HG02943 (cell line): ENCODE measurements around the gene SMIM17.
"Not testable (repeated sequence)": the region's sequence is repeated elsewhere in the genome, so short reads cannot be mapped to it uniquely, and the experiment has no call there.

Source experiments
- ATAC-seq: cut with Tn5 transposase; IDR thresholded peaks from one replicate; pipeline ENCODE4 v1.9.1; 2021; ENCODE audit warnings: mild to moderate bottlenecking, low read depth, moderate library complexity; ENCODE audit not compliant: unreplicated experiment

SMIM17 gene

DNA sequence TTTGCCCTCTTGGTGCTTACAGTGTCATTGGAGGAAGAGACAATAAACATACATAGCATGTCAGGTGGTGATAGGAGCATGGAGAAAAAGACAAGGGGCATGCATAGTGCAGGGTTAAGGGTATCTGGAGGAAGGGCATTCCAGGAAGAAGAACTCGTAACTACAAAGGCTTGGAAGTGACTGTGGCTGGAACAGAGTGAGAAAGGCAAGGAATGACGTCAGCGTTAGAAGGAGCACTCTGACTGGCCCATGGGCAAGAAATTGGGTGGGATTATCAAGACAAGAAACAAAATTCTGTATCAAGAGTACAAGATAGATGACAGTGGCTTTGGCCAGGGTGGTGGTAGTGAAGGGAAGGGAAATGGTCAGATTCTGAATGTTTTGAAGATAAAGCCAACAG, 11.2 kb downstream of the SMIM17 start:
- no peak for ATAC-seq

DNA sequence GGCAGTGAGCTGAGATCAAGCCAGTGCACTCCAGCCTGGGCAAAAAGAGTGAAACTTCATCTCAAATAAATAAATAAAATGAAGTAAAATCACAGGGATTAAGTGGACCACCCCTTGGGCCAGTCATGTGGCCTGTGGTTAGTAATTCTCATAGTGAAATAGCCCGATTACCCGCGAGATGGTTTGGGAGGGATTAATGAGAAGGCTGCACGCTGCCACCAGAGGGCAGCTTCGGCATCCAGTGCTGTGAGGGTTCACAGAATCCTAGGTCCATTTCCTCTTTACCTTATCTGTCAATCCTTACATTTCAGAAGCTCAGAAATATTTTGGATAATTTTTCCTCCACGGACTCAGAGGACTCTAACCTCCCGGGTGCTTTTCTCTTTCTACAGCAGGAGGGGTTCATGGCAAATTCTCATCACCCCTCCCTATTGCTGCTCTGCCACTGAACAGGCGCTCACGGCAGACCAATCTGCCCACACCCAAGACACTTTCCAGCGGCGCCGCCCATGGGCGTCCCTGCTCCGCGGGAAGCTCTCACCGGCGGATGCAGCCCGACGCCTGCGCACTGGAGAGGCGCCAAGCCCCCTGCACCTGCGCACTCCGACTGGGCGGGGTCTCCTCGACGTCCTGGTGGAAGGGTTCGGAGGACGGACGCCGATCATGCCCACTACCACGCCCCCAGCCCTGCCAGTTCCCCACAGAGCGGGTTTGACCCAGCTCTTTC, 17.6 kb downstream of the SMIM17 start:
- ATAC-seq: no peak

- no peak for ATAC-seq
Measured at GRCh38 chr19:56661248-56661647, 18.3 kb downstream of the SMIM17 start.

DNA sequence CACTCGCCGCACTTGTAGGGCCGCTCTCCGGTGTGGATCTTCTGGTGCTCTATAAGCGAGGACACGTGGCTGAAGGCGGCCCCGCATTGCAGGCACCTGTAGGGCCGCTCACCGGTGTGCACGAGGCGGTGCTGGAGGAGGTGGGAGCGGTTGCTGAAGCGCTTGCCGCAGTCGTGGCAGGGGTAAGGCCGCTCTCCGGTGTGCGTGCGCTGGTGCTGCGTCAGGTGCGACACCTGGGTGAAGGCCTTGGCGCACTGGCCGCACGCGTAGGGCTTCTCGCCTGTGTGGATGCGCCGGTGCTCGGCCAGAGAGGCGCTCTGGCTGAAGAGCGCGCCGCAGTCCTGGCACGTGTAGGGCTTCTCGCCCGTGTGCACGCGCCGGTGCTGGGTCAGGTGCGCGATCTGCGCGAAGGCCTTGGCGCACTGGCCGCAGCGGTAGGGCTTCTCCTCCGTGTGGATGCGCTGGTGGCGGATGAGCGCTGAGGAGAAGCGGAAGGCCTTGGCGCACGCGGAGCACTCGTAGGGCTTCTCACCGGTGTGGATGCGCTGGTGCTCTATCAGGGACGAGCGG, 21.1 kb downstream of the SMIM17 start:
- no peak for ATAC-seq

GRCh38 chr19:56664511-56664910, 21.6 kb downstream of the SMIM17 start:
- no peak for ATAC-seq

DNA sequence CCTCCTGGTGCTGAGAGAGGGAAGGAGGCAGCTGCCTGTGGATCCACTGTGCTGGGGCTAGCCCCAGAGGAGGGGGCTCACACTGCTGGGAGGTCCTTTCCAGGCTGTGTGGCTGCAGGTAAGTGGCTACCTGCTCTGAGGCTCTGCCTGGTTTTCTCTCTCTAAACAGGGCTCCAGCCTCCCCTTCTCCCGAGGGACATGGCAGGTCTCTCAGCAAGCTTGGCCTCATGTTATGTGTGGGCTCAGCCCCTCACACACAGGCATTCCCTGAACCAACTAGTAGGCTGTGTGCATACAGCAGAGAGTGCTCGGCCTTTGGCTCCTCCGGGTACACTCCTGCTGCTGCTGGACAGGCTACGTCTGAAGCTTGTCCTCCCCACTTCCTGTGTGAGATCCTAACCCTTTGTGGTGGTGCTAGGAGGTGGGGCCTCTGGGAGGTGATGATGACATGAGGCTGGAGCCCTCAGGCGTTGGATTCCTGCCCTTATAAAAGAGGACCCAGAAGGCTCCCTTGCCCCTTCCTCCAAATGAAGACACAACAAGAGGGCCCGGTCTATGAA, 24.4 kb downstream of the SMIM17 start:
- ATAC-seq: no peak

DNA sequence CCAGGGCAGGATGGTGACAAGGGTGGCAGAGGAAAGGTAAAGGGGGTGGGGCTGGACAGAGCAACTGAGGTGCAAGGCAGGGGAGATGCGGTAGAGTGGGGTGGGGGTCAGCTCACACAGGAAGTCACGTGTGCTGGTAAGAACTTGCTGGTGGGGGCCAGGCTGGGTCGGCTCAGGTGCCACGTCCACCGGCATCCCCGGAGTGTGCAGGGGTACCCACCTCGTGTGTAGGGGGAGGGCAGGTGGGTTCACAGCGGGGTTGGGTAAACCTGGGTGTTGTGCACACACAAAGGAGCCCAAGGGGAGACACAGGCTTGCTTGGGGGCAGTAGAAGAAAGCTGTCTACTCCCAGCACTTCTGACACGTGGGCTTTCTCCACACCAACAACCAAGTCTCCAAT, 25.7 kb downstream of the SMIM17 start:
- no peak for ATAC-seq

DNA sequence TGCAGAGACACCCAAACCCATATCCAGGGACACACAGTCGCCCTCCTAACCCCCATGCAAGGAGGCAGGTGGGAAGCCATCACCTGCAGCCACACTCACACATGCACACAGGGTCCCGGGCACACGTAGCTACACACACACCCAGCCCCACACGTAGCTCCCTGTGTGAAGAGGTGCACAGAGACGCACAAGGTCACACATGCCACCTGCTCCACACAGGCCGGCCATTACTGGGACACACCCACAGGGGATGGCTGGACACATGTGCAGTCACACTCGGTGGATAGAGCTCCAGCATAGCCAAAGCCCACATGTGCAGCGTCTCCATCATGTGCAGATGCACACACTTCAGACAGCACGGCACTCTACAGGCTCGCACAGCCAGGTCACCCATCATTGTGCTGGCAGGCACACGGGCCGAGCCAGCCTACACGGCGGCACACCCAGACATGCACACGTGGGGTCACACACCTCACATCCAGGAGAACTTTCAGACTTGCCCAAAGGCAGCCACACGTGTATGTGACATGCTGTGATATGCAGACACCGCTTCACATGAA, 27.5 kb downstream of the SMIM17 start:
- ATAC-seq: no peak

- ATAC-seq: no peak
Measured at GRCh38 chr19:56670961-56671612, 28.1 kb downstream of the SMIM17 start.

DNA sequence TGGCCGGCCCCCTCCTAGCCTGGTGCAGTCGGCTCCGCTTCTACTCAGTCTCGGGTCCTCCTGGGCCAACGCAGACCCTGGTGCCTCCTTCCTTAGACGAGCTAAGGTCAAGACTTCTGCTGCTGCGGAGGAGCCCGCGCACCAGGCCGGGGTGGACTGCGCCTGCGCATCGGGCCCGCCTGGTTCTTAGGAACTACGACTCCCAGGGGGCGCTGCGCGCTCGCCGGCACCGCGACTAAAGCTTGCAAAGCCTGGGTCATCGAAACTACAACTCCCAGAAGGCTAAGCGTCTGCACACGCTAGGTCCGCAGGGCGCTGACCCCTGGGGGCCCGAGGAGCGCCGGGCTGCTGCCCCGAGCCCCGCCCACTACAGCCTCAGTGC, 28.6 kb downstream of the SMIM17 start, which contains the start of gene ZNF835:
Gene ZNF835, minus strand, starts transcription at position 145 of the 382 bp plus-strand sequence. CDS start 6,559 bp downstream, outside the sequence.
- ATAC-seq: no peak

GRCh38 chr19:56672610-56673009, 29.7 kb downstream of the SMIM17 start:
- ATAC-seq: not testable (repeated sequence)

GRCh38 chr19:56678205-56678604, 35.2 kb downstream of the SMIM17 start:
- no peak for ATAC-seq

DNA sequence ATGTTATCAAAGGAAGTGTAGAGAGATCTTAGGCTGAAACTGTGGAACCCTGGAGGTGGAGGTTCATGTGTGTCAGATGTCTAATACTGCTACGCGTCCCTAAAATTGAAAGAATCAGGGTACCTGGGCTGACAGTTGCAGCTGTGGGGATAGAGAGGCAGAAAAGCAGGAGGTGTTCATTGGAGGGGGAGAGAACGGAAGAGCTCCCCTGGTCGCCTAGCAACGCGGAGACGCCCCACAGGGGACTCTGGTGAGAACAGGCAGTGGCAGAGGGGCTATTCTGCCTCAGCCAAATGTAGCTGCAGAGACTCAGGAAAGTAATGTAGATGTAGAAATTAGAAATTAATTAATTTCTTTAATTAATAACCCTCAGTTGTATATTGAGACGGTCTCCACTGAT, 38.7 kb downstream of the SMIM17 start:
- no peak for ATAC-seq

DNA sequence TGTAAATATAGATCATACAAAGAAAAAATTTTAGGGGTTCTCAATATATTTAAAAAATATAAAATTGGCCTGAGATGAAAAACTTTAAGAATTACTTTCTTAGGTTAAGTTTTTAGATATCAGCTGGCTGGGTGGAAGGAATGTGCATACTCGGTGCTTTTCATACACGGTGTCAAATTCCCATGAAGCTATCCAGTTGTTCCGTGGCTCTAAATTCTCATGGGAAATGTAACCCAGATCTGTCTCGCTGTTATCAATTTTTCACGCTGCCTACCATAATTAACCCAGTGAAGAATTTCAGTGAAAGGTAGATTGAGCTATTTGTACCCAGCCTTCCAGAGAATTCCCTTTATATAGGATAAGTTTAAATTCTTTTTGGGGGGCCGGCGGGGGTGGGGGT, 40.2 kb downstream of the SMIM17 start:
- ATAC-seq: no peak

DNA sequence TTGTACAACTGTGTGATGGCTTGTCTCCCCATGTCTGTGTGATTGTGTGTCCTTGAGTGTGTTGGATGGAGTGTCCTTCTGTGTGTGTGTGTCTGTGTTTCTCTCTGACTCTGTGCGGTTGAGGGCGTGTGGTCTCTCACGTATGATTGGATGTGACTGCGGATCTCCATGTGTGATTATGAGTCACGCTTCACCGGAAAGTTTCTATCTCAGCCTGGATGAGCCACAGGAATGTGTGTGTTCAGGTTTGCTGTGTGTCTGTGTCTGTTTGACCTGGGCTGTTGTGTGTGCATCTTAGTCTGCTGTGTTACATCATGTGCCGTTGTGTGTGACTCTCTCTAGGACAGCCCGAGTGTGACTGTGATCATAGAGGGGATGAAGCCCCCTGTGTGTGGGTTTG, 44.1 kb downstream of the SMIM17 start:
- ATAC-seq: no peak

GRCh38 chr19:56689198-56689597, 46.2 kb downstream of the SMIM17 start:
- ATAC-seq: no peak

GRCh38 chr19:56690670-56691069, 47.7 kb downstream of the SMIM17 start:
- no peak for ATAC-seq

GRCh38 chr19:56692206-56692895, 49.4 kb downstream of the SMIM17 start:
- ATAC-seq: no peak

GRCh38 chr19:56699552-56699951, 56.6 kb downstream of the SMIM17 start:
- ATAC-seq: no peak

GRCh38 chr19:56701895-56702294, 58.9 kb downstream of the SMIM17 start:
- no peak for ATAC-seq

DNA sequence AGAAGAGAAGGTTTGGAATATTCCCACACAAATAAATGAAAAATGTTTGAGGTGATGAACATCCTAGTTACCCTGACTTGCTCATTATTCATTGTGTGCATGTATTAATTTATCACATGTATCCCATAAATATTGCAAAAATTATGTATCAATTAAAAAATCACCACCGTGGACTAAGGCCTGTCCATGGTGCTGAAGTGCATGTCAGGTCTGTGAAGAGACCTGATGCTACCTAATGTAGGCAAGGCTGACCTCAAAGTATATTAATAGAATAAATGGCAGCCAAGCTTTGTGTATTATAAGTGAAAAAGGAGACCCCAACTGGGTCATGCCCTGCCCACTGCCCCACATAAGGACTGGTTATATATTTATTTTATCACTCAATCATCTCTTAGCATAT, 63.0 kb downstream of the SMIM17 start:
- ATAC-seq: no peak
